NK-92 treated with Interleukin-12 subunit alpha and Interleukin-12 subunit beta, amount 100 ng/mL, for 24 hours (cell line): ENCODE results near the gene POU4F3.
"Not testable (repeated sequence)": the region's sequence is repeated elsewhere in the genome, so short reads cannot be mapped to it uniquely, and the experiment has no call there.

Experiments used
- DNase-seq: peaks from one replicate; lab custom pipeline; 2025; lab: John Stamatoyannopoulos, UW

The POU4F3 gene, protein sequence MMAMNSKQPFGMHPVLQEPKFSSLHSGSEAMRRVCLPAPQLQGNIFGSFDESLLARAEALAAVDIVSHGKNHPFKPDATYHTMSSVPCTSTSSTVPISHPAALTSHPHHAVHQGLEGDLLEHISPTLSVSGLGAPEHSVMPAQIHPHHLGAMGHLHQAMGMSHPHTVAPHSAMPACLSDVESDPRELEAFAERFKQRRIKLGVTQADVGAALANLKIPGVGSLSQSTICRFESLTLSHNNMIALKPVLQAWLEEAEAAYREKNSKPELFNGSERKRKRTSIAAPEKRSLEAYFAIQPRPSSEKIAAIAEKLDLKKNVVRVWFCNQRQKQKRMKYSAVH

GRCh38 chr5:146338774-146339714 is at the start of gene POU4F3:
Gene POU4F3 (plus strand): TSS chr5:146338839. CDS start chr5:146339113, 274 bp downstream.
- DNase-seq = no peak

GRCh38 chr5:146290318-146290717 is 48.3 kb upstream of the POU4F3 start:
- no peak for DNase-seq

- no peak for DNase-seq
These were observed 47.1 kb upstream of the POU4F3 start for GRCh38 chr5:146291421-146292074.

- DNase-seq = no peak
These were observed 42.4 kb upstream of the POU4F3 start for GRCh38 chr5:146296245-146296644.

- not testable (repeated sequence) for DNase-seq
These were observed 39.7 kb upstream of the POU4F3 start for GRCh38 chr5:146298920-146299319.

GRCh38 chr5:146301626-146302025 is 37.0 kb upstream of the POU4F3 start:
- no peak for DNase-seq

DNA sequence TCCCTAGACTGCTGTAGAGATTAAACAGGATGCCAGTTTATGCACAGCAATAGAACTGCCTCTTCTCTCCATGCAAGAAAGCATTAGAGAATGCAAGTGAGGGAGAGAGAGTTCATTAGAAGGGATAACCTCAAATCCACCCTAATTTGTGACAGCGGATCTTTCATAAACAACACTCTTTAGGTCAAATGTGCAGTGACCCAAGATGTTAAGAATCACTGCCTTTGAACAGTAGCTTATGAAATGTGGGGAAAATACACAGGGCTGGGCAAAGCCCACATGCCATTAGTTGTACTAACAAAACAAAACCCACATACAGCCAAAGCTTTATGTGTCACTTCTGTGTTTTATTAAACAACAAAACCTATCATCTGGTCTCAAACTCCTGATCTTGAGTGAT is 36.2 kb upstream of the POU4F3 start:
- DNase-seq = no peak

- no peak for DNase-seq
These were observed 31.8 kb upstream of the POU4F3 start for GRCh38 chr5:146306838-146307237.

- DNase-seq = no peak
These were observed 30.8 kb upstream of the POU4F3 start for GRCh38 chr5:146307796-146308195.

- DNase-seq = no peak
These were observed 28.1 kb upstream of the POU4F3 start for GRCh38 chr5:146310540-146310939.

DNA sequence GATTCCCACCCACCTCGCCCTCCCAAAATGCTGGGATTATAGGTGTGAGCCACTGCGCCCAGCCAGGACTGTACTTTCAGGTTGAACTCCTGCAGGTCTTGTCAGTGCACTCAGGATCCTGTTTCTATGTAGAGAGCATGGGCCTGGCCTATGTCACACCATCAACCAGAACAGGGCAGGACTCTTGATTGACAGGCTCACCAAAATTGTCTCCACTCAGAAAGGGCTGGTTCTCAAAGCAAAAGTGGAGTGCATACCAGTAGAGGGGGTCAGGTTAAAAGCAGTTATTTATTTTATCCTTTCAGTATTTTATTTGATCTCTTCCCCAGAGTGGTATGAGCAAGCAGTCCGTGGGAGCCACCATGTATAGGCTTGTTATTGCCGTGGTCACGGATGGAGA is 27.4 kb upstream of the POU4F3 start:
- DNase-seq = no peak

- DNase-seq = no peak
These were observed 25.6 kb upstream of the POU4F3 start for GRCh38 chr5:146313027-146313426.

DNA sequence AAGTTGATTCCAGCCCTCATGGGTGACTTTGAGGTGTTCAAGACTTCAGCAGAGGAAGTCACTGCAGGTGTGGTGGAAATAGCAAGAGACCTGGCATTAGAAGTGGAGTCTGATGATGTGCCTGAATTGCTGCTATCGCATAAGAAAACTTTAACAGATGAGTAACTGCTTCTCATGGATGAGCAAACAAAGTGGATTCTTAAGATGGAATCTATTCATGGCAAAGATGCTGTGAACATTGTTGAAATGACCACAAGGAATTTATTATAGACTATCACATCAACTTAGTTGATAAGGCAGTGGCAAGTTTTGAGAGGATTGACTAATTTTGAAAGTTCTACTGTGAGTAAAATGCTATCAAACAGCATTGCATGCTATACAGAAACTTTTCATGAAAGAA is 17.1 kb upstream of the POU4F3 start:
- no peak for DNase-seq

GRCh38 chr5:146327257-146327870 is 11.3 kb upstream of the POU4F3 start:
- no peak for DNase-seq

DNA sequence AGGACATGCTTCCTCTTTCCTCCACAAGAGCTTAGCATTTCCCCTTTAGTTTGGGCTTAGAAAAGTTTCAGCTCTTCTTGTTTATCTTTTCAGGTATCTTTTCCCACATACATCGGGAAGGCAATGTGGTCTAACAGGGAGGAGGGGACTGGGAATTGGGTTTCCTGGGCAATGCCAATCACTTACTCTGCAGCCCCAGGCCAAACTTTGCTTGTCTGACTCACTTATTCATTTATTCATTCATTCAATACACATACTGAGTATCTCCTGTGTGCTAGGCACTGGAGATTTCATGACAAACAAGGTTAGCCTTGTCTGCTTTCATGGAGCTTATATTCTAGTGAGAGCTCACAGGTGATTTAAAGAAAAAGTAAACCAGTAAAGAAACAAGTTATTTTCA is 10.7 kb upstream of the POU4F3 start:
- DNase-seq = no peak

GRCh38 chr5:146329697-146330096 is 8.9 kb upstream of the POU4F3 start:
- DNase-seq = no peak

DNA sequence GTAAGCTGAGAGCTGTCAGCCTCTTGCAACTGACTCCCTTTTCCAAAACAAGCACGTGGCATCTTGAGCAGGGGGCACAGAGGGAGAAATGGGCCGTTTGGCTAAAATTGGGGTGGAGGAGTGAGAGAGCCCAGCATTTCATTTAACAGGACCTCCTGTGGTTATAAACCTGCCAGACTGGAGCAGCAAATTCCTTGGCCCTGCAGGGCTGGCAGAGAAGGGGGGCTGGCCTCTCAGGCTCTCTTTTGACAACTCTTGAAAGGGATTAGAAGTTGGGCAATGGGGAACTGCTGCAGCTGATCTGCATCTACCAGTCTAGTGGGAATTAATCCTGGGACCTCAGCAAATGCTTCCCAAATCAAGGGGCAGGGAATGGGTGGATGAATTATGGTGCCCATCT is 7.2 kb upstream of the POU4F3 start:
- no peak for DNase-seq

DNA sequence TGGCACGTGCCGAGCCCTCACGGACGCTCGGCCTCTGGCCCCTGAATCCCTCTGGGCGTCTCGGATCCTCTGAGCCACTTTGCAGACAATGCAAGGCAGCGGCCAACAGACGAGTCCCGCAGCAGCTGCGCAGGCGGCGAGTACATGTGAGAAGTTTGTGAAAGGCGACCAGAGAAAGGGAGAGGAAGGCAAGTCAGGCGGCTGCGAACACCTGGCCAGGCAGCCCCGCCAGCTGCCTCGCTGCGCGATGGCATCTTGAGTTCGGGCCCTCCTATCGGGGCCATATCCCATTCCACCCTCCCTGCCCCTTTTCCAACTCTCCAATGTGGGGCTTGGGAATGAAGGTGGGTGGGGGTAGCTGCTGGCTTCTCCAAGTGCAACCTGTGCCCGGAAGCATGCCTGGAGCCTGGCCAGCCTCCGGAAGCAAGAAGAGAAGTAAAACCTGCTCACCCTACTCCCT is 4.5 kb upstream of the POU4F3 start:
- DNase-seq = no peak

DNA sequence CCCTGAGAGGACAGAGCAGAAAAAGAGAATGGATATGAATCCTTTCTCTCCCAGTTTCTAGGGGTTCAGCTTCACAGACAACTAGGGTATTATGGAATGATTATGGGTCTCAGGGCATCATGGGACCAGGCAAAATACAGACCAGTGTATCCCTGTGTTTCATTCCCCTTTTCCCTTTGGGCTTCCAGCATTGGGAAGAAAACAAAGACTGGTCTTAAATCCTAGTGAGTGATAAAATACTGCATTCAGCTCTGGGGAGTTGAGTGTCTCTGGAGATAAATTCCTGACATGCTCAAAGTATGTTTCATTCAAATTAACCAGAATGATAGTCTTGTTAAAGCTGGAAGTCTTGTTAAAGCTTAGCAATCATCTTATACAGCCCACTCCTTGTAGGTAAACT is 2.4 kb upstream of the POU4F3 start:
- no peak for DNase-seq

DNA sequence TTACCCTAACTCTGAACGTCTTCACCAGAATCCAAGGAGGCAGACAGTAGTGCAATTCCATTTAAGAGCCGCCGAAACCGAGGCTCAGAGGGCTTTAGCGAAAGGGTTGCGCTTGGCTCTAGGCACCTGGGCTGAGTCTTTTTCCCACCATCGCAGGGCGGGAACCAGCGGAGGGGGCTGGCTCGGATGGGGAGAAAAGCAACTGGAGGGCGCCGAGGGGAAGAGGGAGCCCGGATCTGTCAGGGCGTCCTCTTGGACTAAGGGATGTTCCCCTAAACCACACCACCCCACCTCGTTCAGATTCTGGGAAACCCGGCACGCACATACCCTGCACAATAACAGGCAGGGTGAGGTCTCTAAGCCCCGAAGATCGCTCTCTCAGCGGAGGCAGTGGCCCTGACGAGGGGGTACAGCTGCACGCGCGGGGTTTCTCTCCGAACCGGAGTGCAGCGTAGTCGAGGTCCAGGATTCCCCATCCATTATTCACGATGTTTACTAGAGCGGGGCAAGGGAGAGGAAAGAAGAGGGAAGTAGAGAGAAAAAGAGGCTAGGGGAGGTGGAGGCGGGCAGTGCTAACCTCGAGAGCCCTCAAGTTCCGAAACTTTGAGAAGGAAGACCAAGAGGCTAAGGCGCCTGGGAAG is 1.3 kb upstream of the POU4F3 start:
- no peak for DNase-seq

- DNase-seq = no peak
These were observed 711 bp upstream of the POU4F3 start for GRCh38 chr5:146337928-146338327.
